Kidney epithelial cell (primary cell): ENCODE results near the gene VCAM1. TPM values are rescaled to one million over a fixed set of nuclear protein-coding genes. Genes with fewer than 3 reads are reported as not detected.
"Not testable (repeated sequence)": the region's sequence is repeated elsewhere in the genome, so short reads cannot be mapped to it uniquely, and the experiment has no call there.

Source experiments
- DNase-seq: peaks from one replicate; pipeline ENCODE4 v3.0.0-alpha.2; 2010; ENCODE audit warnings: low read depth
- H3K27me3 ChIP-seq: 2 replicates; pipeline ENCODE4 v1.6.0; 2011; ENCODE audit warnings: low read length; ENCODE audit not compliant: control insufficient read depth, insufficient read depth
- H3K36me3 ChIP-seq: 2 replicates; pipeline ENCODE4 v1.5.1; 2011; ENCODE audit warnings: low read length; ENCODE audit not compliant: control insufficient read depth, insufficient read depth
- H3K4me3 ChIP-seq: 2 replicates; pipeline ENCODE4 v1.5.1; 2011; ENCODE audit warnings: low read depth, mild to moderate bottlenecking, control low read depth, low read length
- total RNA-seq: library from RNA; depleted of rRNA; stranded (reverse); fragments of >200 nt; gene quantifications from 2 replicates; pipeline ENCODE4 v1.2.3, GENCODE V29; 2015
- TF ChIP-seq, protein P1 (sequence below): IDR thresholded peaks from 2 replicates; pipeline ENCODE4 v1.5.1; 2011; ENCODE audit warnings: mild to moderate bottlenecking, moderate library complexity, low read length, control low read depth, inconsistent platforms; ENCODE audit not compliant: insufficient read depth, poor library complexity, severe bottlenecking

VCAM1 gene
- total RNA-seq, 1 donor from 2014 or later, result 63.8 TPM

DNA sequence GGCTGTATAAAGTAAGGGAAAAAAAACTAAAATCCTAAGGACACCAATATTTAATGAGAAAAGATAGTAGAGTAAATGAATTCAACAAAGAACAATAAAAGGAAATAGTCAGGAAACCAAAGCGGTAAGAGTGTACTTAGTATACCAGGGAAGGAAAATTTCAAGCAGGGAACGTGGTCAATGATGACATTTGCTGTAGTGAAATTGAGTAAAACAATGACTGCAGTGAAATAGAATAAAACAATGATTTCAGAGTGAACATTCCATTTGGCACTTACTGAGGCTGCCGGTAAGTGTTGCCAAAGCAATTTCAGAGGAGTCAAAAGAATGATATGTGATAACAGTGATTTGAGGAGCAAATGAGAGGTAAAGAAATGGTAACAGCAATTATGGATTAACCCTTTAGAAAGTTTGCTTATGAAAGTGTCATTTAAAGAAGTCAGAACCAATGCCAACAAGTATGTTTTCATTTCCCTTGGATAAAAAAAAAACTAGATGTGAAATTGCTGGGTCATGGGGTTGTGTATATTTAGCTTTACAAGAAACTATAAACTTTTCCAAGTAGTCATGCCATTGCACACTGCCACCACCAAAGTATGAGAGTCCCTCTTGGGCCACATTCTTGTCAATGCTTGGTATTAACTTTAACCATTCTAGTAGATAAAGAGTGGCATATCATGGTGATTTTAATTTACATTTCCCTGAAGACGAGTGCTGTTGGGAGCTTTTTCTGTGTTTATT is 50.5 kb downstream of the VCAM1 start:
- H3K36me3 ChIP-seq, result no peaks in the 10 kb centered on the region
- no peak for DNase-seq
- TF ChIP-seq, protein P1, sequence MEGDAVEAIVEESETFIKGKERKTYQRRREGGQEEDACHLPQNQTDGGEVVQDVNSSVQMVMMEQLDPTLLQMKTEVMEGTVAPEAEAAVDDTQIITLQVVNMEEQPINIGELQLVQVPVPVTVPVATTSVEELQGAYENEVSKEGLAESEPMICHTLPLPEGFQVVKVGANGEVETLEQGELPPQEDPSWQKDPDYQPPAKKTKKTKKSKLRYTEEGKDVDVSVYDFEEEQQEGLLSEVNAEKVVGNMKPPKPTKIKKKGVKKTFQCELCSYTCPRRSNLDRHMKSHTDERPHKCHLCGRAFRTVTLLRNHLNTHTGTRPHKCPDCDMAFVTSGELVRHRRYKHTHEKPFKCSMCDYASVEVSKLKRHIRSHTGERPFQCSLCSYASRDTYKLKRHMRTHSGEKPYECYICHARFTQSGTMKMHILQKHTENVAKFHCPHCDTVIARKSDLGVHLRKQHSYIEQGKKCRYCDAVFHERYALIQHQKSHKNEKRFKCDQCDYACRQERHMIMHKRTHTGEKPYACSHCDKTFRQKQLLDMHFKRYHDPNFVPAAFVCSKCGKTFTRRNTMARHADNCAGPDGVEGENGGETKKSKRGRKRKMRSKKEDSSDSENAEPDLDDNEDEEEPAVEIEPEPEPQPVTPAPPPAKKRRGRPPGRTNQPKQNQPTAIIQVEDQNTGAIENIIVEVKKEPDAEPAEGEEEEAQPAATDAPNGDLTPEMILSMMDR, result no peak
- H3K27me3 ChIP-seq, result no peaks in the 10 kb centered on the region
- H3K4me3 ChIP-seq, result no peak overlapping the region

DNA sequence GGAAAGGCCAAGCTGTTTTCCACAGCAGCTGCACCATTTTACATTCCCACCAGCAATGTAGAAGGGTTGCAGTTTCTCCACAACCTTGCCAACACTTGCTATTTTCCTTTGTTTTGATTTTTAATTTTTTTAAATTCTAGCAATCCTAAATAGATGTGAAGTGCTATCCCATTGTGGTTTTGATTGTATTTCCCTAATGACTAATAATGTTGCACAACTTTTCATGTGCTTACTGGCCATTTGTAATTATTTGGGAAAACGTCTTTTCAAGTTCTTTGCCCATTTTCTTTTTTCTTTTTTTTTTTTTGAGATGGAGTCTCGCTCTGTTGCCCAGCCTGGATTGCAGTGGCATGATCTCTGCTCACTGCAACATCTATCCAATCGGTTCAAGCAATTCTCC is 53.9 kb downstream of the VCAM1 start:
- no peak for DNase-seq
- TF ChIP-seq, protein P1, result no peak
- H3K4me3 ChIP-seq, result no peak overlapping the region
- no peaks in the 10 kb centered on the region for H3K36me3 ChIP-seq
- H3K27me3 ChIP-seq, result no peaks in the 10 kb centered on the region

- TF ChIP-seq, protein P1, result no peak
- no peak for DNase-seq
- H3K27me3 ChIP-seq, result no peaks in the 10 kb centered on the region
- H3K4me3 ChIP-seq, result no peak overlapping the region
- H3K36me3 ChIP-seq, result no peaks in the 10 kb centered on the region
These were observed 54.8 kb downstream of the VCAM1 start for GRCh38 chr1:100774370-100774769.

DNA sequence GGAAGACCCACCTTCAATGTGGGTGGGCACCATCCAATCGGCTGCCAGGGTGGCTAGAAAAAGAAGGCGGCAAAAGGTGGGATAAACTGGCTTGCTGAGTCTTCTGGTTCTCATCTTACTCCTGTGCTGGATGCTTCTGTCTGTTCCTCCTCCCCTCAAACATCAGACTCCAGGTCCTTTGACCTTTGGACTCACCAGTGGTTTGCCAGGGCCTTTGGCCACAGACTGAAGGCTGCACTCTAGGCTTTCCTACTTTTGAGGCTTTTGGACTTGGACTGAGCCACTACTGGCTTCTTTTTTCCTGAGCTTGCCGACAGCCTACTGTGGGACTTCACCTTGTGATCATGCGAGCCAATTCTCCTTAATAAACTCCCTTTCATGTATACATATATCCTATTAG is 55.9 kb downstream of the VCAM1 start:
- DNase-seq, result no peak
- TF ChIP-seq, protein P1, result no peak
- Histone ChIP-seq H3K36me3 (no peaks in the 10 kb centered on the region), H3K27me3 (no peaks in the 10 kb centered on the region), H3K4me3 (no peak overlapping the region)

GRCh38 chr1:100778748-100779147 is 59.2 kb downstream of the VCAM1 start:
- Histone ChIP-seq H3K36me3 (no peaks in the 10 kb centered on the region), H3K4me3 (no peak overlapping the region), H3K27me3 (no peaks in the 10 kb centered on the region)
- TF ChIP-seq, protein P1, result no peak
- DNase-seq, result no peak

DNA sequence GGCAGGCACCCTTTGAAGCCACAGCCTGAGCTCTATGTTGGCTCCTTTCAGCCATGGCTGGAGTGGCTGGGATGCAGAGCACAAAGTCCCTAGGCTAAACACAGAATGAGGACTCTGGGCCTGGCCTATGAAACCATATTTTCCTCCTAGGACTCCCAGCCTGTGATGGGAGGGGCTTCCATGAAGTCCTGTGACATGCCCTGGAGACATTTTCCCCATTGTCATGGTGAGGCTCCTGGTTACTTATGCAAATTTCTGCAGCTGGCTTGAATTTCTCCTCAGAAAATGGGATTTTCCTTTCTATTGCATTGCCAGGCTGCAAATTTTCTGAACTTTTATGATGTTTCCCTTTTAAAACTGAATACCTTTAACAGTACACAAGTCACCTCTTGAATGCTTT is 61.3 kb downstream of the VCAM1 start:
- TF ChIP-seq, protein P1, result no peak

GRCh38 chr1:100781728-100782127 is 62.2 kb downstream of the VCAM1 start:
- DNase-seq, H3K27me3 ChIP-seq, H3K36me3 ChIP-seq, H3K4me3 ChIP-seq: not testable (repeated sequence)

More for the DNA sequence above, 61.3 kb downstream of the VCAM1 start:
- H3K27me3 ChIP-seq, result no peaks in the 10 kb centered on the region
- DNase-seq, result no peak
- H3K36me3 ChIP-seq, result no peaks in the 10 kb centered on the region
- H3K4me3 ChIP-seq, result no peak overlapping the region
